CD4-positive, alpha-beta memory T cell (primary cell): ENCODE measurements around the gene CALHM3. TPM values are rescaled to one million over a fixed set of nuclear protein-coding genes. Genes with fewer than 3 reads are reported as not detected.

Experiments used
- CTCF ChIA-PET: fragments of 350-600 bp; sonication (Branson Sonifier 250); formaldehyde crosslinking; loops from one replicate; lab custom pipeline; 2021; ENCODE audit warnings: inconsistent platforms; ENCODE audit not compliant: partially characterized antibody; lab: Charles Lee
- POLR2A ChIA-PET: fragments of 350-600 bp; sonication (Branson Sonifier 250); formaldehyde crosslinking; loops from one replicate; lab custom pipeline; 2021; ENCODE audit not compliant: partially characterized antibody; lab: Charles Lee
- DNase-seq, 5 donors: peaks; one replicate each; pipeline versions ENCODE4 v3.0.0 to v3.0.0-alpha.2; 2020 to 2022; ENCODE audit warnings: mixed read lengths in 1 of 5
- H3K27ac ChIP-seq: one replicate; pipeline ENCODE4 v1.7.0; 2013; ENCODE audit warnings: low read depth, low read length
- H3K27me3 ChIP-seq: 2 replicates; pipeline ENCODE4 v1.7.0; 2013; ENCODE audit warnings: mild to moderate bottlenecking, low read length, moderate library complexity; ENCODE audit not compliant: insufficient read depth
- H3K36me3 ChIP-seq: 2 replicates; pipeline ENCODE4 v1.7.0; 2013; ENCODE audit warnings: mild to moderate bottlenecking, low read length, moderate library complexity; ENCODE audit not compliant: insufficient read depth
- H3K4me1 ChIP-seq: 2 replicates; pipeline ENCODE4 v1.7.0; 2013; ENCODE audit warnings: mild to moderate bottlenecking, low read length, moderate library complexity; ENCODE audit not compliant: insufficient read depth
- H3K4me3 ChIP-seq, 2 donors: one replicate each; pipeline ENCODE4 v1.7.0; 2013; ENCODE audit warnings: low read length in 2 of 2, mild to moderate bottlenecking in 1 of 2
- H3K9me3 ChIP-seq, 2 donors: one replicate each; pipeline ENCODE4 v1.7.0; 2013; ENCODE audit warnings: low read length in 2 of 2, control low read depth in 1 of 2; ENCODE audit not compliant: control insufficient read depth in 1 of 2
- H3K27ac Mint-ChIP-seq, 7 donors: one replicate each; pipeline ENCODE4 v1.8.0; 2020 to 2021; ENCODE audit warnings: mixed read lengths in 7 of 7, mild to moderate bottlenecking in 6 of 7, inconsistent platforms in 3 of 7, moderate library complexity in 3 of 7
- H3K27me3 Mint-ChIP-seq, 2 donors: one replicate each; pipeline ENCODE4 v1.8.0; 2020 to 2021; ENCODE audit warnings: mixed read lengths in 2 of 2
- H3K36me3 Mint-ChIP-seq, 2 donors: one replicate each; pipeline ENCODE4 v1.8.0; 2020 to 2021; ENCODE audit warnings: mixed read lengths in 2 of 2, inconsistent platforms in 1 of 2, mild to moderate bottlenecking in 1 of 2
- H3K4me1 Mint-ChIP-seq, 4 donors: one replicate each; pipeline ENCODE4 v1.8.0; 2020 to 2021; ENCODE audit warnings: mixed read lengths in 4 of 4, mild to moderate bottlenecking in 1 of 4
- H3K4me3 Mint-ChIP-seq, 8 donors: one replicate each; pipeline ENCODE4 v1.8.0; 2020 to 2021; ENCODE audit warnings: mixed read lengths in 8 of 8, mild to moderate bottlenecking in 7 of 8, moderate library complexity in 6 of 8, inconsistent platforms in 3 of 8
- H3K9me3 Mint-ChIP-seq, 8 donors: one replicate each; pipeline ENCODE4 v1.8.0; 2020 to 2021; ENCODE audit warnings: mixed read lengths in 8 of 8, mild to moderate bottlenecking in 5 of 8, inconsistent platforms in 3 of 8, moderate library complexity in 1 of 8
- intact Hi-C: fragments of 100-400 bp; cut with micrococcal nuclease; formaldehyde crosslinking; loops from one replicate; pipeline ENCODE4 v1.15.1; 2023
- polyA plus RNA-seq, 2 donors: library from polyadenylated mRNA; unstranded; fragments of 300-500 nt; fragmentation: Illumina TruSeq; gene quantifications; one replicate each; pipeline ENCODE4 v1.2.3, GENCODE V29; 2021
- total RNA-seq, 2 experiments: library from RNA; stranded (reverse); gene quantifications; one replicate each; pipeline ENCODE4 v1.2.3, GENCODE V29; 2021

The CALHM3 gene
- total and polyA plus RNA-seq, 4 experiments from 2014 or later: not detected

DNA sequence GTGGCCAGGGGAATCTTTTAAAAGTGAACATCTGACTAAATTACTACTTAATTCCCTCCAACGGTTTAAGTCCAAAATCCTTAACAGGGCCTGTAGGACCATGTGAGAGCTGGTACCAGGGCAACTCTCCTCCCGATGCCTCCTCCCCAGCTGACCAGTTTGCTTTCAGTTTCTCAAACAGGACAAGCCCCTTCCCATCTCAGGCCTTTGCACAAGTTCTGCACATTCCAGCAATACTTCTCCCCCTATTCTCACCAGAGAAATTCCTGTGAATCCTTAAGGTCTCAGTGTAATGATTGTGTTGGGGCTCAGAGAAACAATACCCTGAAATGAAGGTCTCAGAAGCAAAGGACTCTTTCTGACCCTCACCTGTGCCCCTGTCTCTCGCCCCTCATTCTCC, 12.3 kb downstream of the CALHM3 start:
- no peaks in the 10 kb centered on the region for H3K27me3 ChIP-seq
- no peak overlapping the region for H3K4me3 Mint-ChIP-seq
- H3K36me3 Mint-ChIP-seq: no peaks in the 10 kb centered on the region
- intact Hi-C loops: no loop called here
- H3K9me3 ChIP-seq: no peaks in the 10 kb centered on the region
- CTCF ChIA-PET: interaction anchor here (1.7 kb wide), 1 partner anchor 14 kb away, joined by 6 read pairs; the partner anchor contains the start of gene CALHM2
- no peak for DNase-seq
- H3K4me1 Mint-ChIP-seq: peaks cover 21 to 45% (median 34%) of the 10 kb centered on the region in 4 donors
- H3K27me3 Mint-ChIP-seq: no peaks in the 10 kb centered on the region
- no peak overlapping the region for H3K27ac ChIP-seq
- H3K9me3 Mint-ChIP-seq: no peaks in the 10 kb centered on the region
- H3K4me1 ChIP-seq: peaks cover 27% of the 10 kb centered on the region
- H3K27ac Mint-ChIP-seq: peak overlapping the region in 4 of 7 donors; percentile 13 to 79 (median 48)
- POLR2A ChIA-PET: interaction anchor here (2.3 kb wide), 1 partner anchor 14 kb away, joined by 13 read pairs; the partner anchor contains the start of gene CALHM2
- H3K36me3 ChIP-seq: no peaks in the 10 kb centered on the region
- no peak overlapping the region for H3K4me3 ChIP-seq

DNA sequence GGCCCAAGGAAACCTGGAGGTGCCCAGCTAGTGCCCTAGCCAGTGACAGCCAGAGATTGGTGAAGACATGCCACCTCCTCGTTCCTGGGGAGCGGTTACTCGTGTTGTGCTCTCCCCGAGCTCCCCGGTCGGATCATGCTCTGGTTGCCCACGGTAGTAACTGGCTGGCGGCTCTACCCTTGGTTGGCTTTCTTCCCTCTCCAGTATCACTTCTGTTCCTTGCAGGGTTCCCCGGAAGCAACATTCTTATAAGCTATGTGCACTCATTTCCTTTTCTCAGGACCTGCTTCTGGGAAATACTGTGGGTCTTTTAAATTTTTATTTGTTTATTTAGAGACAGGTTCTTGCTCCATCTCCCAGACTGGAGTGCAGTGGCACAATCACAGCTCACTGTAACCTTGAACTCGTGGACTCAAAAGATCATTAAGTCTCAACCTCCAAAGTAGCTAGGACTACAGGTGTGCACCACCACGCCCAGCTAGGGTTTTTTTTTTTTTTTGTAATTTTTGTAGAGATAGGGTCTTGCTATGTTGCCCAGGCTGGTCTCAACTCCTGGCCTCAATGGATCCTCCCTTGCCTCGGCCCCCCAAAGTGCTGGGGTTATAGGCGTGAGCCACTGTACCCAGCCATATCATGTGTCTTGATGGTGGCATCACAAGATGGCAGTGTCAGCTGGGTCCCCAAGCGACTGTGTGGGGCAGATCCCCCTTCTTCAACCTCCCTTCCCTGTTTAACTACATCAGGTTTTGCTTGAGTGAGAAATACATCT, 13.4 kb downstream of the CALHM3 start:
- CTCF ChIA-PET: interaction anchor here (1.1 to 1.7 kb wide), 4 partner anchors 10 to 15 kb away, joined by 3 to 6 read pairs (median 6); partner anchors contain the start of gene CALHM2
- H3K4me3 Mint-ChIP-seq: no peak overlapping the region
- no peak for DNase-seq
- H3K4me1 Mint-ChIP-seq: peaks cover 14 to 34% (median 25%) of the 10 kb centered on the region in 4 donors
- no peaks in the 10 kb centered on the region for H3K27me3 ChIP-seq
- H3K36me3 ChIP-seq: no peaks in the 10 kb centered on the region
- H3K9me3 Mint-ChIP-seq: no peaks in the 10 kb centered on the region
- intact Hi-C loops: no loop called here
- H3K9me3 ChIP-seq: no peaks in the 10 kb centered on the region
- no peaks in the 10 kb centered on the region for H3K27me3 Mint-ChIP-seq
- H3K27ac Mint-ChIP-seq: no peak overlapping the region
- H3K4me1 ChIP-seq: peaks cover 15% of the 10 kb centered on the region
- POLR2A ChIA-PET: interaction anchor here (0.5 to 2.3 kb wide), 3 partner anchors 13 to 92 kb away, joined by 3 to 13 read pairs (median 3); partner anchors contain the start of gene CALHM2
- no peak overlapping the region for H3K4me3 ChIP-seq
- H3K36me3 Mint-ChIP-seq: no peaks in the 10 kb centered on the region
- H3K27ac ChIP-seq: no peak overlapping the region

DNA sequence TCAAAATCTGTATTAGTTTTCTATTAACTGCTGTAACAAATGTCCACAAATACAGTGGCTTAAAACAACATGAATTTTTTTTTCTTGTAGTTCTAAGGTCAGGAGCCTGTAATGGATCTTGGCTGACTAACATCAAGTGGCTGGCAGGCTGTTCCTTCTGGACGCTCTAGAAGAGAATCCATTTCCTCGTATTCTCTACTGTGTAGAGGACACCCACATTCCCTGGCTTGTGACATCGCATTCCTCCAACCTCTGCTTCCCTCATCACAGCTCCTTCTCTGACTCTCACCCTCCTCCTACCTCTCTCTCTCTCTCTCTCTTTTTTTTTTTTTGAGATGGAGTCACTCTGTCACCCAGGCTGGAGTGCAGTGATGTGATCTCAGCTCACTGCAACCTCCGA, 15.5 kb downstream of the CALHM3 start:
- DNase-seq: no peak
- Histone ChIP-seq H3K4me1 (peaks cover 3% of the 10 kb centered on the region), H3K36me3 (no peaks in the 10 kb centered on the region), H3K27ac (no peak overlapping the region), H3K27me3 (no peaks in the 10 kb centered on the region), H3K4me3 (no peak overlapping the region), H3K9me3 (no peaks in the 10 kb centered on the region)
- Mint-ChIP-seq H3K9me3 (no peaks in the 10 kb centered on the region), H3K27ac (peak overlapping the region in 1 of 7 donors; percentile 13), H3K27me3 (no peaks in the 10 kb centered on the region), H3K4me3 (no peak overlapping the region), H3K4me1 (peaks cover 9 to 31% (median 17%) of the 10 kb centered on the region in 4 donors), H3K36me3 (no peaks in the 10 kb centered on the region)
- ChIA-PET CTCF (interaction anchor here (1.1 kb wide), 1 partner anchor 13 kb away, joined by 4 read pairs; no protein-coding TSS in a partner anchor), POLR2A (interaction anchor here (0.9 to 1.6 kb wide), 2 partner anchors 13 to 14 kb away, joined by 3 to 4 read pairs; no protein-coding TSS in a partner anchor)
- intact Hi-C loops: no loop called here

DNA sequence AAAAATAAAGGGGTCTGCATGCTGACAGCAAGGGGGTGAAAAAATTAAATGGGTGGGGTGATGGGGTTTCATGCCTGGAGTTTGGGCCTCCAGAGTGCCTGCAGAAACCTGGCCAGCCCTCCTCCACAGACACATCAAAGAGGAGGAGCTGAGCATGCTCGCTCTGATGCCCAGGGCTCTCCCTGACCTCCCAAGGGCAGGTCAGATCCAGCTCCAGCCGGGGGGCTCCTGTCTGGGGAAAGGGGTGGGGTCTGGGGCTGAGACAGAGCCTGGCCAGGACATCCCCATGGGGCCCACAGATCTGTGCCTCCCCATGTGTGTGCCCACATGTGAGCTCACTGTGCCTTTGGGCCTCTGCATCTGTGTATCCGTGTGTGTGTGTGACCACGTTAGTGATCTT, 19.4 kb downstream of the CALHM3 start:
- Mint-ChIP-seq H3K9me3 (no peaks in the 10 kb centered on the region), H3K4me3 (peak overlapping the region in 1 of 8 donors; percentile 76), H3K27ac (peak overlapping the region in 2 of 7 donors; percentile 48 to 66), H3K27me3 (no peaks in the 10 kb centered on the region), H3K4me1 (peaks cover 5 to 13% (median 11%) of the 10 kb centered on the region in 4 donors), H3K36me3 (no peaks in the 10 kb centered on the region)
- no peaks in the 10 kb centered on the region for H3K36me3 ChIP-seq
- H3K27me3 ChIP-seq: no peaks in the 10 kb centered on the region
- H3K4me3 ChIP-seq: no peak overlapping the region
- H3K9me3 ChIP-seq: no peaks in the 10 kb centered on the region
- ChIA-PET POLR2A (interaction anchor here (0.9 kb wide), 1 partner anchor 92 kb away, joined by 3 read pairs; the partner anchor contains the start of gene TAF5), CTCF (interaction anchor here (1.4 kb wide), 1 partner anchor 19 kb away, joined by 3 read pairs; the partner anchor contains the start of gene CALHM3)
- intact Hi-C loops: no loop called here
- DNase-seq: no peak
- no peaks in the 10 kb centered on the region for H3K4me1 ChIP-seq
- H3K27ac ChIP-seq: no peak overlapping the region

DNA sequence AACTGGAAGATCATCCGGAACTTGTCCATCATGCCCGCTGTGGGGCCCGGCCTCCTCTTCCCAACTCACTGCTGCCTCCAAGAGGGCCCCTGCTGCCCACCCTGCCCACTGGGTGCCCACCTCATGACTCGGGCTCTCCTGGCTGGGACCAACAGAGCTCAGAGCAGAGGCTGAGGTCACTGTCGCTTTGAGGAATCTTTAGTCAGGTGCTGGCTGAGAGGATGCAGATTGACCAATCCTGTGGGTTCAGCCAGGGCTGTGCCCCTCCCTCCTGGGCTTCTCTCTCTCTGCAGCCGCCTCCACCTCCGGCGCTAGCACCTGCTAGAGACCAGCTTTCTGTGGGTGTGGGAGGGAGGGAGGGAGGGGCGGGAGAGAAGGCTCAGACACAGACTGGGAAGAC, 20.3 kb downstream of the CALHM3 start, which contains the start of gene CALHM1:
Gene CALHM1 (minus strand): TSS at position 181 of the 400 bp plus-strand sequence. CDS start 149 bp downstream, at position 32.
- Histone ChIP-seq H3K4me1 (peaks cover 6% of the 10 kb centered on the region), H3K36me3 (no peaks in the 10 kb centered on the region), H3K4me3 (no peak within 1 kb of the TSS), H3K27ac (no peak within 1 kb of the TSS), H3K9me3 (no peaks in the 10 kb centered on the region), H3K27me3 (no peaks in the 10 kb centered on the region)
- no peaks in the 10 kb centered on the region for H3K36me3 Mint-ChIP-seq
- no peaks in the 10 kb centered on the region for H3K27me3 Mint-ChIP-seq
- intact Hi-C loops: no loop called here
- H3K4me3 Mint-ChIP-seq: peak within 1 kb of the TSS in 4 of 8 donors; percentile 10 to 46 (median 40)
- ChIA-PET CTCF (interaction anchor here (1.4 kb wide), 1 partner anchor 20 kb away, joined by 3 read pairs; the partner anchor contains the start of gene CALHM3), POLR2A (no interaction called here)
- no peaks in the 10 kb centered on the region for H3K9me3 Mint-ChIP-seq
- peaks cover 9 to 22% (median 13%) of the 10 kb centered on the region in 4 donors for H3K4me1 Mint-ChIP-seq
- DNase-seq: no peak
- peak within 1 kb of the TSS in 3 of 7 donors; percentile 29 to 85 (median 44) for H3K27ac Mint-ChIP-seq

DNA sequence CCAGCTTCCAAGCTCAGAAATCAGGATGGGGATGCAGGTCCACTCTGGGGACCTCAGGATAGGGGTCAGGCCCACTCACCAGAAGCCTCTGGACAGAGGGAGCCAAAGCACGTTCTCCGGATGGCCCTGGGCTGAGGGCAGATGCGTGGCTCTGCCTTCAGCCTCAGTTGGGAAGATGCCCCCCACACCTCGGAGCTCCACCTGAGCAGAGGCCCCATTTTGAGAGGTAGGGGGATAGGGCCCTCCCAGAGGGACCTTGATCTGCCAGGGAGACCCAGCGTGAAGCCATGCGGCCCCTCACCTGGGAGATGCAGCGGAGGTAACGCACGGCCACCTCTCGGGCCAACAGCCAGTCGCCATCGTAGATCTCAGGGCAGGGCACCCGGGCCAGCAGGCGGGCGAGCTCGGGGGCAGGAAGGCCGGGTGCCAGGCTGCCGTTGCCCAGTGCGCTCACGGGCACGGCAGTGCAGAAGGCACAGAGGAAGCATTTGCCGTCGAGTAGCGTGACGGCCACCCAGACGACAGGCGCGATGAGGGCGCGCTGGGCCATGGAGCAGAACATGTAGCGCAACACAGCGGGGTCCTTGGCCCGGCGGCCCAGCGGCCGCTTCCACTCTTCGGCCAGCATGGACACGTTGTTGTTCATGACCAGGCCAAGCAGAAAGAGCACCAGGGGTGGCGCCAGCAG, 21.0 kb downstream of the CALHM3 start:
- peaks cover 9% of the 10 kb centered on the region for H3K4me1 ChIP-seq
- peaks cover 14 to 29% (median 18%) of the 10 kb centered on the region in 4 donors for H3K4me1 Mint-ChIP-seq
- no peaks in the 10 kb centered on the region for H3K9me3 Mint-ChIP-seq
- no peak overlapping the region for H3K27ac ChIP-seq
- H3K4me3 ChIP-seq: no peak overlapping the region
- H3K36me3 ChIP-seq: no peaks in the 10 kb centered on the region
- intact Hi-C loops: no loop called here
- no peaks in the 10 kb centered on the region for H3K9me3 ChIP-seq
- ChIA-PET POLR2A (interaction anchor here (2.4 kb wide), 1 partner anchor 13 kb away, joined by 10 read pairs; no protein-coding TSS in a partner anchor), CTCF (no interaction called here)
- H3K4me3 Mint-ChIP-seq: no peak overlapping the region
- no peaks in the 10 kb centered on the region for H3K27me3 ChIP-seq
- no peak for DNase-seq
- H3K27ac Mint-ChIP-seq: peak overlapping the region in 1 of 7 donors; percentile 32
- H3K27me3 Mint-ChIP-seq: no peaks in the 10 kb centered on the region
- H3K36me3 Mint-ChIP-seq: no peaks in the 10 kb centered on the region
